ENCODE results near the gene SUN1. TPM values are rescaled to one million over a fixed set of nuclear protein-coding genes. Genes with fewer than 3 reads are reported as not detected.
A peak's percentile ranks its signal among the peaks of the same experiment; 100 is the strongest.

The SUN1 gene
- total and polyA plus RNA-seq, 7 donors = 52.5 to 159 (median 132) TPM

DNA sequence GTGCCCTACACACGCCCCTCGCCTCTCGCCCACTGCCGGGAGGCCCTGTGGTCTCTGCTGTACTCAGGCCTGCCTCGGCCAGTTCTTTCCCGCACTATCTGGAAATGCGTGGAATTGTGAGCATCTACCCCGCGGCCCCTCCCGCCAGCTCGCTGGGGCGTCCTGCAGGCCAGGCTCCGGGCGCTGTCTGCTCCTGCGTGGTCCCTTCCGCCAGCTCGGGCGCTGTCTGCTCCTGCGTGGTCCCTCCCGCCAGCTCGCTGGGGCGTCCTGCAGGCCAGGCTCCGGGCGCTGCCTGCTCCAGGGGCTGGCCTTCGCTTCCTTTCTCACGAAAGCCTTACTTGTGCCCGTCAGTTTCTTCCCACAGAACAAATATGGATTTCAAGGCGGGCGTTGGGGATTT lies 59.0 kb downstream of the SUN1 start:
- peaks cover 0 to 82% of the 10 kb centered on the region in 2 donors for H3K36me3 ChIP-seq (ENCODE audit: insufficient read depth in 1 of 2, low read depth in 1 of 2)
- TF ChIP-seq, protein P1, sequence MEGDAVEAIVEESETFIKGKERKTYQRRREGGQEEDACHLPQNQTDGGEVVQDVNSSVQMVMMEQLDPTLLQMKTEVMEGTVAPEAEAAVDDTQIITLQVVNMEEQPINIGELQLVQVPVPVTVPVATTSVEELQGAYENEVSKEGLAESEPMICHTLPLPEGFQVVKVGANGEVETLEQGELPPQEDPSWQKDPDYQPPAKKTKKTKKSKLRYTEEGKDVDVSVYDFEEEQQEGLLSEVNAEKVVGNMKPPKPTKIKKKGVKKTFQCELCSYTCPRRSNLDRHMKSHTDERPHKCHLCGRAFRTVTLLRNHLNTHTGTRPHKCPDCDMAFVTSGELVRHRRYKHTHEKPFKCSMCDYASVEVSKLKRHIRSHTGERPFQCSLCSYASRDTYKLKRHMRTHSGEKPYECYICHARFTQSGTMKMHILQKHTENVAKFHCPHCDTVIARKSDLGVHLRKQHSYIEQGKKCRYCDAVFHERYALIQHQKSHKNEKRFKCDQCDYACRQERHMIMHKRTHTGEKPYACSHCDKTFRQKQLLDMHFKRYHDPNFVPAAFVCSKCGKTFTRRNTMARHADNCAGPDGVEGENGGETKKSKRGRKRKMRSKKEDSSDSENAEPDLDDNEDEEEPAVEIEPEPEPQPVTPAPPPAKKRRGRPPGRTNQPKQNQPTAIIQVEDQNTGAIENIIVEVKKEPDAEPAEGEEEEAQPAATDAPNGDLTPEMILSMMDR (IDR thresholded peaks at IDR 0.05) = no peak
- intact Hi-C loops (cut with DNase I) = no loop called here
- peak; percentile 11 to 46 for DNase-seq
- H3K4me1 ChIP-seq = peaks cover 10% of the 10 kb centered on the region
- no peak for ATAC-seq
- H3K27me3 ChIP-seq (ENCODE audit: insufficient read depth in 3 of 3, low read length in 2 of 3) = no peaks in the 10 kb centered on the region
- 92 to 95% (median 93%) methylated on average over 29 of the region's 29 CpGs for WGBS, 3 donors
- no peak overlapping the region for H3K27ac ChIP-seq
- no peak overlapping the region for H3K4me3 ChIP-seq
- no peaks in the 10 kb centered on the region for H3K9me3 ChIP-seq

- TF ChIP-seq, protein P1 (IDR thresholded peaks at IDR 0.05) = no peak
- Histone ChIP-seq H3K4me3 (no peak overlapping the region), H3K36me3 (ENCODE audit: insufficient read depth in 1 of 2, low read depth in 1 of 2) (peaks cover 0 to 82% of the 10 kb centered on the region in 2 donors), H3K27ac (no peak overlapping the region), H3K9me3 (no peaks in the 10 kb centered on the region), H3K27me3 (ENCODE audit: insufficient read depth in 3 of 3, low read length in 2 of 3) (no peaks in the 10 kb centered on the region), H3K4me1 (peaks cover 4% of the 10 kb centered on the region)
- DNase-seq = peak in 1 of 2 donors; percentile 12
- intact Hi-C loops (cut with DNase I) = no loop called here
- no peak for ATAC-seq
- 95 to 96% (median 95%) methylated on average over 19 to 20 of the region's 20 CpGs for WGBS, 3 donors
Measured at GRCh38 chr7:891805-892204, 59.5 kb downstream of the SUN1 start.

DNA sequence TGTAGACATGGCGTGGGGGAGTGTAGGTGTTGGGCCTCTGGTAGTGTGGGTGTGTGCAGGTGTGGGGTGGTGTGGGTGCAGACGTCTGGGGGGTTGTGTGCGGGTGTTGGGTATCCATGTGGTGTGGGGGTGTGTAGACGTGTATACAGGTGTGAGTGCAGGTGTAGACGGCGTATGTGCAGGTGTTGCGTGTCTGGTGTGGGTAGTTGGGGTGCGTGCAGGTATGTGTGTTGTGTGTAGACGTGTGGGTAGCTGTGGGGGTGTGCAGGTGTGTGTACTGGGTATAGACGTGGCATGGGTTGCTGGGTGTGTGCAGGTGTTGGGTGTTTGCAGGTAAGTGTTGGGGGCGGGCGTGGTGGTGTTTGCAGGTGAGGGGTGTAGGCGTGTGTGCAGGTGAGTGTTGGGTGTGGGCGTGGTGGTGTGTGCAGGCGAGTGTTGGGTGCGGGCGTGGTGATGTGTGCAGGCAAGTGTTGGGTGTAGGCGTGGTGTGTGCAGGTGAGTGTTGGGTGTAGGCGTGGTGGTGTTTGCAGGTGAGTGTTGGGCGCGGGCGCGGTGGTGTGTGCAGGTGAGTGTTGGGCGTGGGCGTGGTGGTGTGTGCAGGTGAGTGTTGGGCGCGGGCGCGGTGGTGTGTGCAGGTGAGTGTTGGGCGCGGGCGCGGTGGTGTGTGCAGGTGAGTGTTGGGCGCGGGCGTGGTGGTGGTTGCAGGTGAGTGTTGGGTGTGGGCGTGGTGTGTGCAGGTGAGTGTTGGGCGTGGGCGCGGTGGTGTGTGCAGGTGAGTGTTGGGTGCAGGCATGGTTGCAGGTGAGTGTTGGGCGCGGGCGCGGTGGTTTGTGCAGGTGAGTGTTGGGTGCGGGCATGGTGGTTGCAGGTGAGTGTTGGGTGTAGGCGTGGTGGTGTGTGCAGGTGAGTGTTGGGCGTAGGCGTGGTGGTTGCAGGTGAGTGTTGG lies 60.6 kb downstream of the SUN1 start:
- H3K4me3 ChIP-seq = no peak overlapping the region
- 97% methylated on average over 43 to 48 of the region's 48 CpGs for WGBS, 3 donors
- ATAC-seq (no peak), DNase-seq (peak; percentile 8 to 45)
- H3K36me3 ChIP-seq (ENCODE audit: insufficient read depth in 1 of 2, low read depth in 1 of 2) = peaks cover 0 to 76% of the 10 kb centered on the region in 2 donors
- no peak overlapping the region for H3K27ac ChIP-seq
- no peaks in the 10 kb centered on the region for H3K4me1 ChIP-seq
- intact Hi-C loops (cut with DNase I) = no loop called here
- no peaks in the 10 kb centered on the region for H3K9me3 ChIP-seq
- no peaks in the 10 kb centered on the region for H3K27me3 ChIP-seq (ENCODE audit: insufficient read depth in 3 of 3, low read length in 2 of 3)
- TF ChIP-seq, protein P1 (IDR thresholded peaks at IDR 0.05) = no peak

- intact Hi-C loops (cut with DNase I) = no loop called here
- Histone ChIP-seq H3K27ac (no peak overlapping the region), H3K4me3 (no peak overlapping the region), H3K9me3 (no peaks in the 10 kb centered on the region), H3K36me3 (ENCODE audit: insufficient read depth in 1 of 2, low read depth in 1 of 2) (peaks cover 0 to 68% of the 10 kb centered on the region in 2 donors), H3K4me1 (no peaks in the 10 kb centered on the region), H3K27me3 (ENCODE audit: insufficient read depth in 3 of 3, low read length in 2 of 3) (no peaks in the 10 kb centered on the region)
- DNase-seq (peak; percentile 11 to 45), ATAC-seq (no peak)
- TF ChIP-seq, protein P1 (IDR thresholded peaks at IDR 0.05) = no peak
- 87 to 88% (median 87%) methylated on average over 18 to 19 of the region's 19 CpGs for WGBS, 3 donors
Measured at GRCh38 chr7:893686-894085, 61.4 kb downstream of the SUN1 start.

Data from psoas muscle (tissue), 8 donors.